GM12878 (cell line): ENCODE results near the gene MEX3B. TPM values are rescaled to one million over a fixed set of nuclear protein-coding genes. Genes with fewer than 3 reads are reported as not detected.

ENCODE experiments used
- ATAC-seq: fragments of 200-7000 bp; cut with Tn5 transposase; 3 replicates; pipeline ENCODE4 v1.9.1; 2020; ENCODE audit warnings: mild to moderate bottlenecking, moderate library complexity
- BruUV-seq: library from RNA; stranded (reverse); fragments of 400-500 nt; replicated peaks from 2 replicates; lab custom pipeline; 2021; lab: Mats Ljungman, UMichigan
- CTCF ChIA-PET: fragments of 300-600 bp; sonication (Branson Sonifier 250); formaldehyde crosslinking; extraction: SDS; loops from one replicate; lab custom pipeline; 2021; ENCODE audit warnings: inconsistent platforms; lab: Yijun Ruan, JAX
- POLR2A ChIA-PET: fragments of 350-600 bp; formaldehyde crosslinking; extraction: SDS; loops from one replicate; lab custom pipeline; 2021; ENCODE audit warnings: inconsistent platforms; lab: Charles Lee
- RAD21 ChIA-PET: fragments of 300-600 bp; sonication (Branson Sonifier 250); formaldehyde crosslinking; loops from one replicate; lab custom pipeline; 2023; ENCODE audit warnings: antibody characterized with exemption; ENCODE audit not compliant: unreplicated experiment; lab: Charles Lee
- SMC1A ChIA-PET: fragments of 300-600 bp; sonication (Branson Sonifier 250); formaldehyde crosslinking; loops from one replicate; lab custom pipeline; 2023; ENCODE audit not compliant: unreplicated experiment, uncharacterized antibody; lab: Charles Lee
- DNase-seq: peaks from one replicate; pipeline ENCODE4 v3.0.0-alpha.2; 2011; ENCODE audit warnings: low read depth, low spot score
- FAIRE-seq: peaks from 3 replicates; lab custom pipeline; 2011; peaks lifted over from hg19 to GRCh38; lab: Jason Lieb, UNC
- H2AFZ ChIP-seq: 2 replicates; pipeline ENCODE4 v1.6.0; 2011; ENCODE audit warnings: low read depth, low read length, control low read depth; ENCODE audit not compliant: control insufficient read depth
- H3K27ac ChIP-seq: 2 replicates; pipeline ENCODE4 v1.5.1; 2011; ENCODE audit warnings: control low read depth; ENCODE audit not compliant: control insufficient read depth, insufficient read depth
- H3K27me3 ChIP-seq, 2 experiments: replicated peaks in 1 of 2; 2 replicates each; pipeline versions ENCODE4 v1.6.0 to v1.6.1; 2011; ENCODE audit warnings: low read length in 1 of 2; ENCODE audit not compliant: control insufficient read depth in 2 of 2, insufficient read depth in 2 of 2
- H3K36me3 ChIP-seq, 2 experiments: 2 replicates each; pipeline ENCODE4 v1.5.1; 2011; ENCODE audit warnings: low read length in 1 of 2; ENCODE audit not compliant: control insufficient read depth in 2 of 2, insufficient read depth in 2 of 2
- H3K4me1 ChIP-seq: 2 replicates; pipeline ENCODE4 v1.6.1; 2011; ENCODE audit warnings: mild to moderate bottlenecking, low read length, moderate library complexity, mixed read lengths; ENCODE audit not compliant: control insufficient read depth, insufficient read depth
- H3K4me2 ChIP-seq: 2 replicates; pipeline ENCODE4 v1.6.0; 2011; ENCODE audit warnings: control low read depth; ENCODE audit not compliant: control insufficient read depth, insufficient read depth
- H3K4me3 ChIP-seq: fragments of 200-600 bp; sonication (generic); 2 replicates; pipeline ENCODE4 v1.5.1; 2016
- H3K79me2 ChIP-seq: 2 replicates; pipeline ENCODE4 v1.6.0; 2011; ENCODE audit warnings: low read length; ENCODE audit not compliant: control insufficient read depth, insufficient read depth
- H3K9ac ChIP-seq: 2 replicates; pipeline ENCODE4 v1.8.0; 2011; ENCODE audit warnings: low read length, control low read depth, mixed read lengths; ENCODE audit not compliant: control insufficient read depth, insufficient read depth
- H3K9me3 ChIP-seq: replicated peaks from 3 replicates; pipeline ENCODE4 v1.5.1; 2011; ENCODE audit warnings: mild to moderate bottlenecking, low read length; ENCODE audit not compliant: control insufficient read depth, insufficient read depth
- H4K20me1 ChIP-seq: 2 replicates; pipeline ENCODE4 v1.6.0; 2011; ENCODE audit not compliant: control insufficient read depth, insufficient read depth
- EP300 ChIP-seq, 2 experiments: fragments of 150-350 bp in 1 of 2; IDR thresholded peaks; 2 replicates each; pipeline ENCODE4 v1.6.1; 2011 to 2012; ENCODE audit warnings: low read depth in 2 of 2, low read length in 2 of 2, borderline replicate concordance in 1 of 2, improper control_type of control experiment in 1 of 2, inconsistent platforms in 1 of 2; ENCODE audit not compliant: control insufficient read depth in 1 of 2
- ETV6 ChIP-seq, 2 experiments: fragments of 450-650 bp in 1 of 2; IDR thresholded peaks in 1 of 2; conservative IDR thresholded peaks in 1 of 2; 2 replicates each; pipeline ENCODE4 v1.6.1; 2014; ENCODE audit warnings: antibody characterized with exemption in 1 of 2, borderline replicate concordance in 1 of 2, low read depth in 1 of 2, mild to moderate bottlenecking in 1 of 2, moderate library complexity in 1 of 2
- POLR2A ChIP-seq: IDR thresholded peaks from 2 replicates; pipeline ENCODE4 v1.6.1; 2011; ENCODE audit warnings: low read depth, mild to moderate bottlenecking, low read length
- POLR2AphosphoS2 ChIP-seq: IDR thresholded peaks from 2 replicates; pipeline ENCODE4 v1.6.1; 2011; ENCODE audit warnings: low read depth, mild to moderate bottlenecking, low read length, improper control_type of control experiment, moderate library complexity
- SIN3A ChIP-seq: IDR thresholded peaks from 2 replicates; pipeline ENCODE4 v1.6.1; 2012; ENCODE audit warnings: low read depth, low read length, improper control_type of control experiment
- TAF1 ChIP-seq: IDR thresholded peaks from 2 replicates; pipeline ENCODE4 v1.6.1; 2011; ENCODE audit warnings: mild to moderate bottlenecking, low read depth, low read length, borderline replicate concordance
- YBX1 ChIP-seq: fragments of 450-650 bp; IDR thresholded peaks from 2 replicates; pipeline ENCODE4 v1.6.1; 2016; ENCODE audit warnings: antibody characterized with exemption
- WGBS: methylation state at CpG from one replicate; pipeline ENCODE4 v1.1.6; 2016; ENCODE audit warnings: low lambda C conversion rate; ENCODE audit not compliant: insufficient replicate concordance, insufficient coverage; ENCODE audit errors: missing lambda C conversion rate; 5-methylcytosine and 5-hydroxymethylcytosine counted together
- in situ Hi-C: fragments of 300-500 bp; cut with MboI; formaldehyde crosslinking; loops from 9 replicates; pipeline ENCODE4 v1.14.3; 2018; ENCODE audit warnings: mixed read lengths
- intact Hi-C: fragments of 100-400 bp; cut with micrococcal nuclease; formaldehyde crosslinking; loops from one replicate; pipeline ENCODE4 v1.14.2; 2022; ENCODE audit not compliant: unreplicated experiment
- polyA plus RNA-seq, 11 experiments: library from polyadenylated mRNA; depleted of rRNA in 4 of 11; unstranded in 6 of 11; stranded (reverse) in 5 of 11; fragments of >200 nt; fragmentation: Nextera tagmentation in 4 of 11; fragmentation: Illumina TruSeq in 1 of 11; extraction: Ambion mirVana in 4 of 11; extraction: Trizol in 1 of 11; gene quantifications; 1 replicate in 1 of 11; 2 replicates in 10 of 11; pipeline versions ENCODE4 v1.2.1 to v1.2.3, GENCODE V29; 2011 to 2016; ENCODE audit warnings: inconsistent platforms in 2 of 11, missing spikeins in 2 of 11, low read depth in 1 of 11
- total RNA-seq, 4 experiments: library from RNA; depleted of rRNA in 3 of 4; stranded (reverse); fragments of >200 nt in 3 of 4; fragmentation: Illumina TruSeq in 1 of 4; extraction: Trizol in 1 of 4; gene quantifications; 2 replicates each; pipeline versions ENCODE4 v1.2.1 to v1.2.3, GENCODE V29; 2013 to 2021
- TF ChIP-seq, protein P1 (sequence below): IDR thresholded peaks from 2 replicates; pipeline ENCODE4 v1.6.1; 2012; ENCODE audit warnings: low read depth, low read length, improper control_type of control experiment
- TF ChIP-seq, protein P2 (sequence below): fragments of 450-650 bp; IDR thresholded peaks from 2 replicates; pipeline ENCODE4 v1.6.1; 2018; ENCODE audit warnings: borderline replicate concordance, mild to moderate bottlenecking; ENCODE audit not compliant: partially characterized antibody
- TF ChIP-seq, protein P3 (sequence below): IDR thresholded peaks from 2 replicates; pipeline ENCODE4 v1.6.1; 2011; ENCODE audit warnings: mild to moderate bottlenecking, low read depth, low read length, moderate library complexity; ENCODE audit not compliant: insufficient replicate concordance

Gene MEX3B
- total and polyA plus RNA-seq, 10 of the 15 experiments (the other 5 are each of a cell fraction or from before 2014, with no cell fraction given) = 0.02 to 1.3 (median 0.28) TPM

DNA sequence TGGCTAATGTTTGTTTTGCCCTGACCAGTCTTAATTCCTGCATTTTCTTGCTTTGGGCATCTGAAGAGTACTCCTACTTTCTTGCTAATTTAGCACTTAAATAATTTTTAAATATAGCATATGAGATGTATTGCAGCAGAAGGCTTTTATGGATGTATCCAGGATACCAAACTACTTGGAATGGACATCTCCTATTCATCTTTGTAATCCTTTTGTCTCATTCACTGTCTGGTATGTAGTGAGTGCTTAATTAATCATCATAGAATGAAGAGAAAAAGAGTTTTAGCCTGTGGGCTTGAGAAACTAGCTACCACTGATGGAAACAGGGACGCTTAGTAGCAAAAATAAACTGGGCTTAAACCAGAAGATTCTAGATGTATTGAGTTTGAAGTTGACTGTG lies 40.6 kb downstream of the MEX3B start:
- no peak for FAIRE-seq
- in situ Hi-C loops (no loop called here), intact Hi-C loops (no loop called here)
- no peak for ATAC-seq
- H3K4me3 ChIP-seq = no peak overlapping the region
- no peak overlapping the region for H3K4me2 ChIP-seq
- SMC1A ChIA-PET = no interaction called here
- CTCF ChIA-PET = no interaction called here
- POLR2A ChIA-PET = no interaction called here
- H3K79me2 ChIP-seq = no peaks in the 10 kb centered on the region
- H2AFZ ChIP-seq = no peak overlapping the region
- RAD21 ChIA-PET = no interaction called here
- no peak for DNase-seq
- H3K4me1 ChIP-seq = no peaks in the 10 kb centered on the region
- no TSS peak for BruUV-seq
- H3K9ac ChIP-seq = no peak overlapping the region
- no peaks in the 10 kb centered on the region; the same call in 2 of the 3 replicates for H3K9me3 ChIP-seq
- no peaks in the 10 kb centered on the region for H3K27me3 ChIP-seq
- TF ChIP-seq, protein P1, sequence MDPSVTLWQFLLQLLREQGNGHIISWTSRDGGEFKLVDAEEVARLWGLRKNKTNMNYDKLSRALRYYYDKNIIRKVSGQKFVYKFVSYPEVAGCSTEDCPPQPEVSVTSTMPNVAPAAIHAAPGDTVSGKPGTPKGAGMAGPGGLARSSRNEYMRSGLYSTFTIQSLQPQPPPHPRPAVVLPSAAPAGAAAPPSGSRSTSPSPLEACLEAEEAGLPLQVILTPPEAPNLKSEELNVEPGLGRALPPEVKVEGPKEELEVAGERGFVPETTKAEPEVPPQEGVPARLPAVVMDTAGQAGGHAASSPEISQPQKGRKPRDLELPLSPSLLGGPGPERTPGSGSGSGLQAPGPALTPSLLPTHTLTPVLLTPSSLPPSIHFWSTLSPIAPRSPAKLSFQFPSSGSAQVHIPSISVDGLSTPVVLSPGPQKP = no peak
- TF ChIP-seq, protein P2, sequence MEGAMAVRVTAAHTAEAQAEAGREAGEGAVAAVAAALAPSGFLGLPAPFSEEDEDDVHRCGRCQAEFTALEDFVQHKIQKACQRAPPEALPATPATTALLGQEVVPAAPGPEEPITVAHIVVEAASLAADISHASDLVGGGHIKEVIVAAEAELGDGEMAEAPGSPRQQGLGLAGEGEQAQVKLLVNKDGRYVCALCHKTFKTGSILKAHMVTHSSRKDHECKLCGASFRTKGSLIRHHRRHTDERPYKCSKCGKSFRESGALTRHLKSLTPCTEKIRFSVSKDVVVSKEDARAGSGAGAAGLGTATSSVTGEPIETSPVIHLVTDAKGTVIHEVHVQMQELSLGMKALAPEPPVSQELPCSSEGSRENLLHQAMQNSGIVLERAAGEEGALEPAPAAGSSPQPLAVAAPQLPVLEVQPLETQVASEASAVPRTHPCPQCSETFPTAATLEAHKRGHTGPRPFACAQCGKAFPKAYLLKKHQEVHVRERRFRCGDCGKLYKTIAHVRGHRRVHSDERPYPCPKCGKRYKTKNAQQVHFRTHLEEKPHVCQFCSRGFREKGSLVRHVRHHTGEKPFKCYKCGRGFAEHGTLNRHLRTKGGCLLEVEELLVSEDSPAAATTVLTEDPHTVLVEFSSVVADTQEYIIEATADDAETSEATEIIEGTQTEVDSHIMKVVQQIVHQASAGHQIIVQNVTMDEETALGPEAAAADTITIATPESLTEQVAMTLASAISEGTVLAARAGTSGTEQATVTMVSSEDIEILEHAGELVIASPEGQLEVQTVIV = no peak
- TF ChIP-seq TAF1 = no peak
- no peak for TF ChIP-seq POLR2AphosphoS2
- no peak for TF ChIP-seq ETV6 (conservative IDR thresholded peaks at IDR 0.05 in 1 of 2, IDR thresholded peaks at IDR 0.05 in 1 of 2; ENCODE audit: borderline replicate concordance in 1 of 2, low read depth in 1 of 2)
- TF ChIP-seq YBX1 = no peak
- TF ChIP-seq, protein P3, sequence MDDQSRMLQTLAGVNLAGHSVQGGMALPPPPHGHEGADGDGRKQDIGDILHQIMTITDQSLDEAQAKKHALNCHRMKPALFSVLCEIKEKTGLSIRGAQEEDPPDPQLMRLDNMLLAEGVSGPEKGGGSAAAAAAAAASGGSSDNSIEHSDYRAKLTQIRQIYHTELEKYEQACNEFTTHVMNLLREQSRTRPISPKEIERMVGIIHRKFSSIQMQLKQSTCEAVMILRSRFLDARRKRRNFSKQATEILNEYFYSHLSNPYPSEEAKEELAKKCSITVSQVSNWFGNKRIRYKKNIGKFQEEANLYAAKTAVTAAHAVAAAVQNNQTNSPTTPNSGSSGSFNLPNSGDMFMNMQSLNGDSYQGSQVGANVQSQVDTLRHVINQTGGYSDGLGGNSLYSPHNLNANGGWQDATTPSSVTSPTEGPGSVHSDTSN = no peak
- no peak for TF ChIP-seq EP300 (IDR thresholded peaks at IDR 0.05; ENCODE audit: borderline replicate concordance in 1 of 2, control insufficient read depth in 1 of 2, low read depth in 2 of 2, low read length in 2 of 2)
- TF ChIP-seq POLR2A = no peak
- TF ChIP-seq SIN3A = no peak
- no peak overlapping the region for H3K27ac ChIP-seq
- H4K20me1 ChIP-seq = no peaks in the 10 kb centered on the region
- H3K36me3 ChIP-seq = no peaks in the 10 kb centered on the region
- 42% methylated on average over 1 of the region's 1 CpG for WGBS
